HG02571 (cell line): Measurements from ENCODE around the gene CTSD.
"Not testable (repeated sequence)": the region's sequence is repeated elsewhere in the genome, so short reads cannot be mapped to it uniquely, and the experiment has no call there.

Experiments used
- ATAC-seq: cut with Tn5 transposase; IDR thresholded peaks from one replicate; pipeline ENCODE4 v1.9.1; 2021; ENCODE audit warnings: mild to moderate bottlenecking, moderate library complexity; ENCODE audit not compliant: unreplicated experiment

CTSD gene

DNA sequence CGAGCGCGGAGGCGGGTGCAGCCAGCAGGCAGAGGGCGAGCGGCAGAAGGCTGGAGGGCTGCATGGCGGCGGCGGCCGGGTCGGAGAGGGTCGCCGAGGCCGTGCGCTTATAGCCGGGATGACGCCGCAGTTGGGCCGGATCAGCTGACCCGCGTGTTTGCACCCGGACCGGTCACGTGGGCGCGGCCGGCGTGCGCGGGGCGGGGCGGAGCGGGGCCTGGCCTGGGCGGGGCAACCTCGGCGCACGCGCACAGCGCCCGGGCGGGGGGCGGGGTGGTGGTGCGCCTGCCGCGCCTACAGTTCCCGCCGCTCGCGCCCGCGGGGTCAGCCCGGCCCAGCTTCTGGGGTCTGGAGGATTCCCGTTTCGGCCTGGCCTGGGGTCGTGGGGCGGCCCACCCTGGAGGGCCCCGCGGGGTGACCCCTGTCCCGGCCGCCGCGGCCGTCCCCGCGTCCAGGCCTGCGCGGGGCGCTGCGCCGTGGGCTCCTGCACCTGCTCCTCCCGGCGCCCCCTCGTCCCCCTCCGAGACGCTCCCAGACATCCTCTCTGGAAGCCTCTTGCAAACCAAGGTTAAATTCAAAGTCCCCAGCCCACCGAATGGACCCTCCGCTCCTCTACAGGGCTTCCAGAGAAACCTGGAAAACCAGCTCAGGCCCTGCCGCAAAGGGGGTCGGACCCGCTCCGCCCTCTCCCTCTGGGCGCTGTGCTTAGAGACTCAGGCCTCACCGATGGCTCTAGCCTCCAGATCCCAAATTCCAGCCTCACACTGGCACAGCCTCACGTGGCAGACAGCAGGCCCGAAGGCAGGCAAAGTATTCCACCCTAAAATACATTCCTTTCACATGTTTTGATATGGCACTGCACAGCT is at the start of gene CTSD:
Gene CTSD (minus strand): TSS at position 132 of the 866 bp plus-strand sequence. CDS start 68 bp downstream, at position 64.
- peak; percentile 68 for ATAC-seq

DNA sequence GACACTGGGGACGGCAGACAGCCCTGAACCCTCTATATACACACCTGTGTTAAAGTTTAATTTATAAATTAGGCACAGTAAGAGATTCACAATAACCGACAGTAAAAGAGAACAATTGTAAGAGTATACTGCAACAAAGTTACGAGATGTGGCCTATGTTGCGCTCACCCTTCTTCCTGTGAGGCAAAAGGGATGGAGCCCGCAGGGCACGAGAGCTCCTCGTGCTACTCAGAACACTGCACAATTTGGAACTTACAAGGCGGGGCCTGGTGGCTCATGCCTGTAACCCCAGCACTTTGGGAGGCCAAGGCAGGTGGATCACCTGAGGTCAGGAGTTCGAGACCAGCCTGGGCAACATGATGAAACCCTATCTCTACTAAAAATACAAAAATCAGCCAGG is 49.6 kb upstream of the CTSD start:
- ATAC-seq, result not testable (repeated sequence)

DNA sequence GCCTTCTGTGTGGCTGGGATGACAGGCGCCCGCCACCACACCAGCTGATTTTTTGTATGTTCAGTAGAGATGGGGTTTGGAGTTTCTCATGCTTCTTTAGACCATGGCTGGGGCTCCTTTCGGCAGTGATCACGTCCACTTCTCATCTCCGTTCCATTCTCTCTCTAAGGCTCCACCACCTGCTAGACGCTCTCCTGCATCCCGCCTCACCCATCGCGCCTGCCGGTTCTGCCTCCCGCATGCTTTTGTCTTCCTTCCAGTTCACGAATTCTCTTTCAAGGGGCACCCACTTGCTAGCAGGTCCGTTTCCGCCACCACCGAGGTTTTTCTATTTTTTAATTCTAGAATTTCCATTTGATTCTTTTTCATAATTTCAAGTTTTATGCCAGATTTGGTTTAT is 49.1 kb upstream of the CTSD start:
- no peak for ATAC-seq

DNA sequence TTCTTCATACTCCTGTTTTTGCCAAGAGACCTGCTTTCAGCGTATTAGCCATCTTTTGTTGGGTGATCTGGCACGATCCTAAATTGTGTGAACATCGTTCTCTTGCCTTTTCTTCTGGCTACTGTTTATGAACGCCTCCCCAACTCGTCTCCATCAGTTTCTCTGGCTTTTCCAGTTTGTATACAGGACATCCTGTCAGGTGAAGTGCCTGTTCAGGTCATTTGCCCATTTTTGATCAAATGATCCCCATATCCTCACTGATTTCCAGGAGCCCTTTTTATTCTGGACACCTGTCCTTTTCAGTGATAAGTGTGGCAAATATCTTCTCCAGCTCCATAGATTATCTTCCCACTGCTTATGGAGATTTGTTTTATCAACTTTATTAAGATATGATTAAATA is 48.5 kb upstream of the CTSD start:
- ATAC-seq, result no peak

DNA sequence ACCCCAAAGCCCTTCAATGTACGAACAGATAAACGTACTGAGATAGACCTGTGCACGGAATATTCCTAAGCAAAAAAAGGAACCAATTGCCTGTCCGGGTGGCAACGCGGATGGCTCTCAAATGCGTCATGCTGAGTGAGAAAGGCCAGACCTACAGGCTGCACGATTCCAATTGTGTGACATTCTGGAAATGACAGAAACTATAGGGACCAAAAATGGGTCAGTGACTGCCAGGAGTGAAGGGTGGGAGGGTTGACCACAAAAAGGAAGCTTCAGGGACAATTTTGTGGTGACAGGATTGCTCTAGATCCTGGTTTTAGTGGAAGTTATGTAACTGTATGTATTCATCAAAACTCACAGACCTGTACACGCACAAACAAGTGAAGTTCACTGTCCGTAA is 47.0 kb upstream of the CTSD start:
- no peak for ATAC-seq

GRCh38 chr11:1807264-1807995 is 43.7 kb upstream of the CTSD start:
- ATAC-seq, result no peak

DNA sequence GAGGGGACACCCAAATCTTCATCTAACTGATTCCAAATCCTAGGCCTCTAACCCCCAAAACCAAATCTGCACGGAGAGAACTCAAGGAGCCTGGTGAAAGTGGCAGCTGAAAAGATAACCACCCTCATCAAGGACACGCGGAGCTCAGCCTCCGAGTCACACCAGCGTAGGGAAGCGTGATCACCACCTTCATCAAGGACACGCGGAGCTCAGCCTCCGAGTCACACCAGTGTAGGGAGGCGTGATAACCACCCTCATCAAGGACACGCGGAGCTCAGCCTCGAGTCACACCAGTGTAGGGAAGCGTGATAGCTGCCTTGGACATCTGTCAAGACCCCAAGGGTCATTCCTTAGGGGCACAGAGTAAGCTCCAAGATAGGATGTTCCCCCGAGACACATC is 41.8 kb upstream of the CTSD start:
- no peak for ATAC-seq

- not testable (repeated sequence) for ATAC-seq
Measured at GRCh38 chr11:1803835-1804519, 40.2 kb upstream of the CTSD start.

DNA sequence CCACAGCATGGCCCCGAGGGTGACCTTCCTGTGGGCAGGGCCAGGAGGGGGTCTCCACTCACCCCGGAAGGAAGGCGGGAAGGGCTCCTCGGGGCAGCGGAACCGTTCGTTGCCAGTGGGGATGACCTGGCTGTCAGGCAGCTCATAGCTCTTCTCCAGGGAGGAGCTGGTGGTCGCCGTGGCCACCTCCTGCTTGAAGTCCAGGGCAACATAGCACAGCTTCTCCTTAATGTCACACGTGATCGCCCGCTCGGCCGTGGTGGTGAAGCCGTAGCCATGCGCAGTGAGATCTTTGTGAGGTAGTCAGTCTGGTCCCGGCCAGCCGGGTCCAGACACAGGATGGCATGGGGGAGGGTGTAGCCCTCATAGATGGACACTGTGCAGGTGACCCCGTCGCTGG is 39.5 kb upstream of the CTSD start:
- ATAC-seq, result no peak

GRCh38 chr11:1797391-1798125 is 33.8 kb upstream of the CTSD start:
- no peak for ATAC-seq

DNA sequence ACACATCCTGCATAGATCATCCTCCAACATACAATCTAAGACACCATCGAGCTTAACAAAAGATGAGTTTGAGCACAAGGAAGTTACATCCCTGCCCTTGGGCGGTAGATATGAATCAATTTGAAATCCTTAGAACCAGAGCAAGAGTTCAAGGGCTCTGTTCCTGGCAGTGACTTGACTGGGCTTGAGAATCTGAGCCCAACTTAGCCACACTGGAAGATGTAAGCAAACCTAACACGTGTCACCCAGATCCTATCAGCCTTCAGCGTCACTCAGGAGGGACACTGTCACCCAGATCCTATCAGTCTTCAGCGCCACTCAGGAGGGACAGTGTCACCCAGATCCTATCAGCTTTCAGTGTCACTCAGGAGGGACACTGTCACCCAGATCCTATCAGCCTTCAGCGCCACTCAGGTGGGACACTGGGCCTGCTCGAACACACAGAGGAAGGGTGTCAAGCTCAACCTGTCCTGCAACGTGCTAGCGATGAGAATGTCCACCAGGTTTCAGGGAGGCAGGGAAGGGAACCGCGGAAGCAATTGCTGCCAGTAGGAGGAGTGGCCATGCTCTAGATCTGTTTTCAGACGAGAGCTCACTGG is 32.8 kb upstream of the CTSD start:
- ATAC-seq, result no peak

DNA sequence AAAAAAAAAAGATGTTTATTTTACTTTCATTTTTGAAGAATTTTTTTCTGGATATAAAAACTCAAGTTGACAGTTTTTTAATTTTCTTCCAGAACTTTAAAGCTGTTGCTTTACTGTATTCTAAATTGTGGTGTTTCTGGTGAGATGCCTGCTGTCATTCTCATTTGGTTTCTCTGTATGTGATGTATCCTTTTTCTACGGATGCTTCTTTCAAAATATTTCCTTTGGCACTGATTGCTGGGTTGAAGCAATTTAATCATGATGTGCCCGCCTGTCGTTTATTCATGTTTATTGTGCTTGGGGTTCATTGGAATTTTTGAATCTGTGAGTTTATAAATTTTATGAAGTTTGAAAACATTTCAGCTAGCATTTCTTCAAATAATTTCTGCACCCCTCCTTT is 29.4 kb upstream of the CTSD start:
- no peak for ATAC-seq

GRCh38 chr11:1792461-1792860 is 28.7 kb upstream of the CTSD start:
- no peak for ATAC-seq

GRCh38 chr11:1791912-1792311 is 28.2 kb upstream of the CTSD start:
- ATAC-seq, result no peak

DNA sequence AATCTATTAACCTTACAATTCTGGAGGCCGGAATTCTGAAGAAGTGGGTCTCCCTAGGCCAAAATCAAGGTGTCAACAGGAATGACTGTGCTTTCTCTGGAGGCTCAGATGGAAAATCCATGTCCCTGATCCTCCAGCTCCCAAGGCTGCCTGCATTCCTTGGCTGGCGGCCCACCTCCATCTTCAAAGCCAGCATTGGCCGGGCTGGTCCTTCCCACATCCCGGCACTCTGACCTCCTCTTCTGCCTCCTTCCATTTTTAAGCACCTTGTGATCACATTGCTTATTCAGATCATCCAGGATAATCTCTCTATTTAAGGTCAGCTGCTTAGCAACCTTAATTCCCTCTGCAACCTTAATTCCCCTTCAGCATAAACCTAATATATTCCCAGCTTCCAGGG is 22.7 kb upstream of the CTSD start:
- no peak for ATAC-seq

- ATAC-seq, result no peak
Measured at GRCh38 chr11:1785749-1786413, 22.2 kb upstream of the CTSD start.

DNA sequence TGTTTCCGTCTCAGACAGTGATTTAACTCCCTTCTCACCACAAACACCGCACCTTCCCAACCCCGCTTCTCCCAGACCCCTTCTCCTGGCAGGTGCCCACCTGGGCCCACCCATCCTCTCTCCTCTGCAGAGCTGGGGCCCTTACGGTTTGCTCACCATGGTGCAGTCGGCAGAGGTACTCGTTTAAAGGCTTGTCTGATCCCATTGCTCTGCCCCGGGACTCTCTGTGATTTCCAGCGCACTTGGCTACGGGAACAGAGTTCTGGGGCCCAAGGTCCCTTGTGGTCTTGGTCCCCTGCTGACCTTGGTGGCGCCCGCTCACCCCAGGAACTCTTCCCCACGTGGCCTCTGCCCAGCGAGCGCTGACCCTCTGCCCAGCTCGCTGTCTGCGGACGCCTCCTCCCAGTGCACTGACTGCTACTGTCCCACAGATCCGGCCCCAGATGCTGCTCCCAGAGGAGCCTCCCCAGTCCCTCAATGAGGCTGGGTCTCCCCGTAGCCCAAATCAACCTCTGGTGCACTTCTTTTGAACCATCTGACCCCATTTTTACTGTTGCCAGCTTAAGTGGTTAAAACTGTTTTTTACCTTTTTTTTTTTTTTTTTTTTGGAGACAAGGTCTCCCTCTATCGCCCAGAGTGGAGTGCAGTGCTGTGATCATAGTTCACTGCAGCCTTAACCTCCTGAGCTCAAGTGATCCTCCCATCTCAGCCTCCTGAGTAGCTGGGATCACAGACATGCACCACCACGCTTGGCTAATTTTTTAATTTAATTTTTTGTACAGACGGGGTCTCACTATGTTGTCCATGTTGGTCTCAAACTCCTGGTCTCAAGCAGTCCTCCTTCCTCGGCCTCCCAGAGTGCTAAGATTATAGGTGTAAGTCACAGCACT is 21.3 kb upstream of the CTSD start:
- ATAC-seq, result no peak

- ATAC-seq, result no peak
Measured at GRCh38 chr11:1783725-1784529, 20.2 kb upstream of the CTSD start.
